GM12878 (cell line): ENCODE results near the gene PCDHA2. TPM values are rescaled to one million over a fixed set of nuclear protein-coding genes. Genes with fewer than 3 reads are reported as not detected.

ENCODE experiments used
- ATAC-seq: fragments of 200-7000 bp; cut with Tn5 transposase; 3 replicates; pipeline ENCODE4 v1.9.1; 2020; ENCODE audit warnings: mild to moderate bottlenecking, moderate library complexity
- BruUV-seq: library from RNA; stranded (reverse); fragments of 400-500 nt; replicated peaks from 2 replicates; lab custom pipeline; 2021; lab: Mats Ljungman, UMichigan
- CTCF ChIA-PET: fragments of 300-600 bp; sonication (Branson Sonifier 250); formaldehyde crosslinking; extraction: SDS; loops from one replicate; lab custom pipeline; 2021; ENCODE audit warnings: inconsistent platforms; lab: Yijun Ruan, JAX
- POLR2A ChIA-PET: fragments of 350-600 bp; formaldehyde crosslinking; extraction: SDS; loops from one replicate; lab custom pipeline; 2021; ENCODE audit warnings: inconsistent platforms; lab: Charles Lee
- RAD21 ChIA-PET: fragments of 300-600 bp; sonication (Branson Sonifier 250); formaldehyde crosslinking; loops from one replicate; lab custom pipeline; 2023; ENCODE audit warnings: antibody characterized with exemption; ENCODE audit not compliant: unreplicated experiment; lab: Charles Lee
- SMC1A ChIA-PET: fragments of 300-600 bp; sonication (Branson Sonifier 250); formaldehyde crosslinking; loops from one replicate; lab custom pipeline; 2023; ENCODE audit not compliant: unreplicated experiment, uncharacterized antibody; lab: Charles Lee
- DNase-seq: peaks from one replicate; pipeline ENCODE4 v3.0.0-alpha.2; 2011; ENCODE audit warnings: low read depth, low spot score
- FAIRE-seq: peaks from 3 replicates; lab custom pipeline; 2011; peaks lifted over from hg19 to GRCh38; lab: Jason Lieb, UNC
- H2AFZ ChIP-seq: 2 replicates; pipeline ENCODE4 v1.6.0; 2011; ENCODE audit warnings: low read depth, low read length, control low read depth; ENCODE audit not compliant: control insufficient read depth
- H3K27ac ChIP-seq: 2 replicates; pipeline ENCODE4 v1.5.1; 2011; ENCODE audit warnings: control low read depth; ENCODE audit not compliant: control insufficient read depth, insufficient read depth
- H3K27me3 ChIP-seq, 2 experiments: replicated peaks in 1 of 2; 2 replicates each; pipeline versions ENCODE4 v1.6.0 to v1.6.1; 2011; ENCODE audit warnings: low read length in 1 of 2; ENCODE audit not compliant: control insufficient read depth in 2 of 2, insufficient read depth in 2 of 2
- H3K36me3 ChIP-seq, 2 experiments: 2 replicates each; pipeline ENCODE4 v1.5.1; 2011; ENCODE audit warnings: low read length in 1 of 2; ENCODE audit not compliant: control insufficient read depth in 2 of 2, insufficient read depth in 2 of 2
- H3K4me1 ChIP-seq: 2 replicates; pipeline ENCODE4 v1.6.1; 2011; ENCODE audit warnings: mild to moderate bottlenecking, low read length, moderate library complexity, mixed read lengths; ENCODE audit not compliant: control insufficient read depth, insufficient read depth
- H3K4me2 ChIP-seq: 2 replicates; pipeline ENCODE4 v1.6.0; 2011; ENCODE audit warnings: control low read depth; ENCODE audit not compliant: control insufficient read depth, insufficient read depth
- H3K4me3 ChIP-seq: fragments of 200-600 bp; sonication (generic); 2 replicates; pipeline ENCODE4 v1.5.1; 2016
- H3K79me2 ChIP-seq: 2 replicates; pipeline ENCODE4 v1.6.0; 2011; ENCODE audit warnings: low read length; ENCODE audit not compliant: control insufficient read depth, insufficient read depth
- H3K9ac ChIP-seq: 2 replicates; pipeline ENCODE4 v1.8.0; 2011; ENCODE audit warnings: low read length, control low read depth, mixed read lengths; ENCODE audit not compliant: control insufficient read depth, insufficient read depth
- H3K9me3 ChIP-seq: replicated peaks from 3 replicates; pipeline ENCODE4 v1.5.1; 2011; ENCODE audit warnings: mild to moderate bottlenecking, low read length; ENCODE audit not compliant: control insufficient read depth, insufficient read depth
- H4K20me1 ChIP-seq: 2 replicates; pipeline ENCODE4 v1.6.0; 2011; ENCODE audit not compliant: control insufficient read depth, insufficient read depth
- CTCF ChIP-seq, 3 experiments: IDR thresholded peaks in 2 of 3; conservative IDR thresholded peaks in 1 of 3; 2 replicates each; pipeline ENCODE4 v1.5.1; 2011; ENCODE audit warnings: low read depth in 3 of 3, low read length in 3 of 3, mild to moderate bottlenecking in 3 of 3, control low read depth in 2 of 3, moderate library complexity in 2 of 3, inconsistent platforms in 1 of 3, mixed read lengths in 1 of 3; ENCODE audit not compliant: control insufficient read depth in 2 of 3, insufficient read depth in 1 of 3; ENCODE audit errors: extremely low read depth in 1 of 3
- HCFC1 ChIP-seq: fragments of 150-350 bp; IDR thresholded peaks from 2 replicates; pipeline ENCODE4 v1.6.1; 2014; ENCODE audit warnings: low read length
- HDGF ChIP-seq: fragments of 450-650 bp; IDR thresholded peaks from 2 replicates; pipeline ENCODE4 v1.6.1; 2016; ENCODE audit warnings: antibody characterized with exemption
- KDM1A ChIP-seq: fragments of 200-600 bp; sonication (generic); IDR thresholded peaks from 2 replicates; pipeline ENCODE4 v1.6.1; 2016; ENCODE audit warnings: borderline replicate concordance
- NFYA ChIP-seq: IDR thresholded peaks from 2 replicates; pipeline ENCODE4 v1.6.1; 2011; ENCODE audit warnings: low read depth, mild to moderate bottlenecking, low read length, improper control_type of control experiment, borderline replicate concordance
- POLR2AphosphoS2 ChIP-seq: IDR thresholded peaks from 2 replicates; pipeline ENCODE4 v1.6.1; 2011; ENCODE audit warnings: low read depth, mild to moderate bottlenecking, low read length, improper control_type of control experiment, moderate library complexity
- POU2F2 ChIP-seq: IDR thresholded peaks from 3 replicates; pipeline ENCODE4 v1.6.1; 2011; ENCODE audit warnings: low read depth, mild to moderate bottlenecking, low read length, borderline replicate concordance
- SP1 ChIP-seq: IDR thresholded peaks from one replicate; pipeline ENCODE4 v1.6.1; 2011; ENCODE audit warnings: low read depth, low read length
- YY1 ChIP-seq: IDR thresholded peaks from 2 replicates; pipeline ENCODE4 v1.6.1; 2011; ENCODE audit warnings: low read depth, mild to moderate bottlenecking, low read length
- ZNF207 ChIP-seq: fragments of 450-650 bp; IDR thresholded peaks from 2 replicates; pipeline ENCODE4 v1.6.1; 2014; ENCODE audit warnings: antibody characterized with exemption, mild to moderate bottlenecking, borderline replicate concordance
- ZSCAN29 ChIP-seq: fragments of 450-650 bp; IDR thresholded peaks from 2 replicates; pipeline ENCODE4 v1.6.1; 2017; ENCODE audit warnings: mild to moderate bottlenecking, moderate library complexity
- WGBS: methylation state at CpG from one replicate; pipeline ENCODE4 v1.1.6; 2016; ENCODE audit warnings: low lambda C conversion rate; ENCODE audit not compliant: insufficient replicate concordance, insufficient coverage; ENCODE audit errors: missing lambda C conversion rate; 5-methylcytosine and 5-hydroxymethylcytosine counted together
- in situ Hi-C: fragments of 300-500 bp; cut with MboI; formaldehyde crosslinking; loops from 9 replicates; pipeline ENCODE4 v1.14.3; 2018; ENCODE audit warnings: mixed read lengths
- intact Hi-C: fragments of 100-400 bp; cut with micrococcal nuclease; formaldehyde crosslinking; loops from one replicate; pipeline ENCODE4 v1.14.2; 2022; ENCODE audit not compliant: unreplicated experiment
- polyA plus RNA-seq, 11 experiments: library from polyadenylated mRNA; depleted of rRNA in 4 of 11; unstranded in 6 of 11; stranded (reverse) in 5 of 11; fragments of >200 nt; fragmentation: Nextera tagmentation in 4 of 11; fragmentation: Illumina TruSeq in 1 of 11; extraction: Ambion mirVana in 4 of 11; extraction: Trizol in 1 of 11; gene quantifications; 1 replicate in 1 of 11; 2 replicates in 10 of 11; pipeline versions ENCODE4 v1.2.1 to v1.2.3, GENCODE V29; 2011 to 2016; ENCODE audit warnings: inconsistent platforms in 2 of 11, missing spikeins in 2 of 11, low read depth in 1 of 11
- total RNA-seq, 4 experiments: library from RNA; depleted of rRNA in 3 of 4; stranded (reverse); fragments of >200 nt in 3 of 4; fragmentation: Illumina TruSeq in 1 of 4; extraction: Trizol in 1 of 4; gene quantifications; 2 replicates each; pipeline versions ENCODE4 v1.2.1 to v1.2.3, GENCODE V29; 2013 to 2021

Gene PCDHA2
- total and polyA plus RNA-seq, 10 of the 15 experiments (the other 5 are each of a cell fraction or from before 2014, with no cell fraction given) = 0.04 to 0.06 TPM; not detected in 8

- H3K27ac ChIP-seq = no peak overlapping the region
- intact Hi-C loops = no loop called here
- no TSS peak for BruUV-seq
- H2AFZ ChIP-seq = no peak overlapping the region
- ChIA-PET POLR2A (no interaction called here), SMC1A (no interaction called here), RAD21 (no interaction called here)
- no peaks in the 10 kb centered on the region for H3K36me3 ChIP-seq
- FAIRE-seq = no peak
- no peaks in the 10 kb centered on the region for H3K4me1 ChIP-seq
- no peak overlapping the region for H3K4me2 ChIP-seq
- DNase-seq = no peak
- H3K4me3 ChIP-seq = no peak overlapping the region
- H4K20me1 ChIP-seq = no peaks in the 10 kb centered on the region
- in situ Hi-C loops = loop anchor here (25.0 kb wide), 1 partner anchor 739 kb away; no protein-coding TSS in a partner anchor
- H3K27me3 ChIP-seq = no peaks in the 10 kb centered on the region
- no peak overlapping the region for H3K9ac ChIP-seq
- H3K9me3 ChIP-seq = no peaks in the 10 kb centered on the region; the same call in 2 of the 3 replicates
- 87% methylated on average over 38 of the region's 38 CpGs for WGBS
- no peak for ATAC-seq
- TF ChIP-seq ZSCAN29 = no peak
- TF ChIP-seq YY1 = no peak
- TF ChIP-seq POU2F2 = no peak
- TF ChIP-seq POLR2AphosphoS2 = no peak
- TF ChIP-seq, all 136 proteins: peak for 0
- CTCF ChIA-PET = interaction anchor here (1.5 kb wide), 1 partner anchor 22 kb away, joined by 3 read pairs; no protein-coding TSS in a partner anchor
- no peaks in the 10 kb centered on the region for H3K79me2 ChIP-seq
These were observed 28.8 kb downstream of the PCDHA2 start for GRCh38 chr5:140823475-140823874.

GRCh38 chr5:140827704-140828361 is 33.2 kb downstream of the PCDHA2 start, which contains the start of gene PCDHA6:
TSS of gene PCDHA6 (plus strand) at chr5:140827960. CDS start at chr5:140828092, 132 bp downstream.
- RAD21 ChIA-PET = no interaction called here

More at GRCh38 chr5:140827704-140828361, 33.2 kb downstream of the PCDHA2 start, which contains the start of gene PCDHA6:
- TF ChIP-seq KDM1A (no peak), NFYA (no peak), HCFC1 (no peak), HDGF (no peak), SP1 (no peak), CTCF (IDR thresholded peaks at IDR 0.05 in 2 of 3, conservative IDR thresholded peaks at IDR 0.05 in 1 of 3; ENCODE audit: control insufficient read depth in 2 of 3, extremely low read depth in 1 of 3, insufficient read depth in 1 of 3, low read depth in 3 of 3, low read length in 3 of 3) (no peak; a peak in 1 of 6 replicates), ZNF207 (no peak)
- 46% methylated on average over 27 of the region's 27 CpGs for WGBS
- no peak within 1 kb of the TSS for H3K27ac ChIP-seq
- no peaks in the 10 kb centered on the region for H4K20me1 ChIP-seq
- no peaks in the 10 kb centered on the region for H3K36me3 ChIP-seq
- no peaks in the 10 kb centered on the region for H3K4me1 ChIP-seq
- BruUV-seq = no TSS peak
- no peaks in the 10 kb centered on the region for H3K27me3 ChIP-seq
- intact Hi-C loops = no loop called here
- ChIA-PET CTCF (no interaction called here), POLR2A (no interaction called here), SMC1A (no interaction called here)
- H3K4me3 ChIP-seq = no peak within 1 kb of the TSS
- H3K9me3 ChIP-seq = no peaks in the 10 kb centered on the region; the same call in 1 of the 3 replicates
- FAIRE-seq (no peak), DNase-seq (no peak), ATAC-seq (no peak)
- H3K79me2 ChIP-seq = no peaks in the 10 kb centered on the region
- H2AFZ ChIP-seq = no peak within 1 kb of the TSS
- in situ Hi-C loops = no loop called here
- H3K4me2 ChIP-seq = no peak within 1 kb of the TSS
- no peak within 1 kb of the TSS for H3K9ac ChIP-seq
